ENCODE results near the gene LBP. TPM values are rescaled to one million over a fixed set of nuclear protein-coding genes. Genes with fewer than 3 reads are reported as not detected.

Gene LBP
- total and polyA plus RNA-seq, 2 donors (not counting 1 experiment from before 2014, with no cell fraction given): not detected

DNA sequence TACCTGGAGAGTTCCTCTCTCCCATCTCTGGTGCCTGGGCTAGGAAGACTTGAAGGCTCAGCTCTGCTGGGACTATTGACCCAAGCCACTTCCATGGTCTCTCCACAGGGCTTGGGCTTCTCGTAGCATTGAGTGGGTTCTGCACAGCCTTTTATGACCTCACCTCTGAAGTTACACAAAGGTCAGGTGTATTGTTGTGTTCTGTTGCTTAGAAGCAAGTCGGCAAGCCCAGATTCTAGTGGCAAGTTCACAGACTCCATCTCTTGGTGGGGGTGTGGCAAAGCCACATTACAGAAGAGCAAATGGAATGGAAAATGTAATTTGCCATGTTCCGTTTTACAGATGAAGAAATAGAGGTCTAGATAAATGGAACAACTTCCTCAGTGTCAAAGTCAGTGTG, 28.9 kb upstream of the LBP start:
- Mint-ChIP-seq H3K27me3 (peaks cover 35% of the 10 kb centered on the region), H3K4me1 (no peaks in the 10 kb centered on the region), H3K27ac (no peak overlapping the region), H3K4me3 (no peak overlapping the region), H3K9me3 (ENCODE audit: insufficient read depth) (no peaks in the 10 kb centered on the region)
- Histone ChIP-seq H3K9ac (ENCODE audit: low read length) (no peak overlapping the region), H4K20me1 (ENCODE audit: control insufficient read depth, insufficient read depth, low read length, poor library complexity, severe bottlenecking) (no peaks in the 10 kb centered on the region), H3K4me3 (ENCODE audit: control extremely low read depth in 1 of 5, extremely low read depth in 1 of 5, insufficient read depth in 1 of 5, low read depth in 2 of 5, low read length in 4 of 5) (no peak overlapping the region), H3K27me3 (replicated peaks in 1 of 4; ENCODE audit: control extremely low read depth in 1 of 4, control insufficient read depth in 3 of 4, insufficient read depth in 4 of 4, low read length in 3 of 4) (peaks cover 0 to 9% (median 0%) of the 10 kb centered on the region in 4 experiments), H3K4me1 (ENCODE audit: control insufficient read depth in 2 of 2, insufficient read depth in 2 of 2, low read length in 2 of 2) (no peaks in the 10 kb centered on the region), H3K4me2 (replicated peaks; ENCODE audit: low read depth, low read length, poor library complexity, severe bottlenecking) (no peak overlapping the region), H3K9me3 (ENCODE audit: control extremely low read depth in 1 of 3, control insufficient read depth in 2 of 3, insufficient read depth in 1 of 3, low read length in 2 of 3) (peaks cover 0 to 4% (median 0%) of the 10 kb centered on the region in 3 donors), H3K27ac (ENCODE audit: low read length in 2 of 2) (no peak overlapping the region), H3K79me2 (ENCODE audit: control insufficient read depth, insufficient read depth, low read length) (no peaks in the 10 kb centered on the region), H2AFZ (ENCODE audit: insufficient read depth, low read depth, low read length, poor library complexity, severe bottlenecking) (no peak overlapping the region), H3K36me3 (replicated peaks in 1 of 2; ENCODE audit: control extremely low read depth in 1 of 2, control insufficient read depth in 1 of 2, extremely low read depth in 1 of 2, insufficient read depth in 2 of 2, low read length in 1 of 2) (no peaks in the 10 kb centered on the region)
- intact Hi-C loops (cut with micrococcal nuclease): no loop called here
- ChIA-PET CTCF (no interaction called here), POLR2A (no interaction called here)
- WGBS (ENCODE audit: insufficient coverage): 96% methylated on average over 2 of the region's 3 CpGs
- DNase-seq: no peak
- ATAC-seq (ENCODE audit: low read depth): no peak
- TF ChIP-seq CTCF (IDR thresholded peaks at IDR 0.05) (no peak), EZH2 (IDR thresholded peaks at IDR 0.05; ENCODE audit: borderline replicate concordance, insufficient read depth, low read depth, low read length, poor library complexity, severe bottlenecking) (no peak)

DNA sequence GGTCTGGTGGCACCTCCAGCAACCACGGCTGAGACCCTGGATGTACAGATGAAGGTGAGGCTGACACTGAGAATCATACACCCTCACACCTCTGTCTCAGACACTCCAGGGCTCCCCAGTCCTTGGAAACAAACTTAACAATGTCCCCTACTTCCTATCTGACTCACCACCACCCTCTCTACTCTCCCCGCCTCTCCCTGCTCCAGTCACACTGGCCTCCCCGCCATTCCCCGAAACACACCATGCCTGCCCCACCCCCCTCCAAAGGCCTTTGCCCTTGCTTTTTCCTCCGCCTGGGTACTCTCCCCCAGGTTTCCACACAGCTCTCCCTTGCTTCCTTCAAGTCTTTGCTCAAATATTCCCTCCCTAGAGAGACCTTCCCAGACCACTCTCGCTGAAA, 26.1 kb upstream of the LBP start:
- no peak for DNase-seq
- Histone ChIP-seq H3K4me3 (ENCODE audit: control extremely low read depth in 1 of 5, extremely low read depth in 1 of 5, insufficient read depth in 1 of 5, low read depth in 2 of 5, low read length in 4 of 5) (no peak overlapping the region), H3K79me2 (ENCODE audit: control insufficient read depth, insufficient read depth, low read length) (no peaks in the 10 kb centered on the region), H3K9ac (ENCODE audit: low read length) (no peak overlapping the region), H3K27ac (ENCODE audit: low read length in 2 of 2) (no peak overlapping the region), H3K4me1 (ENCODE audit: control insufficient read depth in 2 of 2, insufficient read depth in 2 of 2, low read length in 2 of 2) (no peaks in the 10 kb centered on the region), H3K4me2 (replicated peaks; ENCODE audit: low read depth, low read length, poor library complexity, severe bottlenecking) (no peak overlapping the region), H3K9me3 (ENCODE audit: control extremely low read depth in 1 of 3, control insufficient read depth in 2 of 3, insufficient read depth in 1 of 3, low read length in 2 of 3) (no peaks in the 10 kb centered on the region), H2AFZ (ENCODE audit: insufficient read depth, low read depth, low read length, poor library complexity, severe bottlenecking) (no peak overlapping the region), H4K20me1 (ENCODE audit: control insufficient read depth, insufficient read depth, low read length, poor library complexity, severe bottlenecking) (no peaks in the 10 kb centered on the region), H3K27me3 (replicated peaks in 1 of 4; ENCODE audit: control extremely low read depth in 1 of 4, control insufficient read depth in 3 of 4, insufficient read depth in 4 of 4, low read length in 3 of 4) (peaks cover 0 to 9% (median 0%) of the 10 kb centered on the region in 4 experiments), H3K36me3 (replicated peaks in 1 of 2; ENCODE audit: control extremely low read depth in 1 of 2, control insufficient read depth in 1 of 2, extremely low read depth in 1 of 2, insufficient read depth in 2 of 2, low read length in 1 of 2) (no peaks in the 10 kb centered on the region)
- no peak for TF ChIP-seq EZH2 (IDR thresholded peaks at IDR 0.05; ENCODE audit: borderline replicate concordance, insufficient read depth, low read depth, low read length, poor library complexity, severe bottlenecking)
- no peak for TF ChIP-seq CTCF (IDR thresholded peaks at IDR 0.05)
- 58% methylated on average over 6 of the region's 6 CpGs for WGBS (ENCODE audit: insufficient coverage)
- POLR2A ChIA-PET: no interaction called here
- Mint-ChIP-seq H3K4me3 (no peak overlapping the region), H3K27ac (no peak overlapping the region), H3K27me3 (peaks cover 33% of the 10 kb centered on the region), H3K4me1 (no peaks in the 10 kb centered on the region), H3K9me3 (ENCODE audit: insufficient read depth) (no peaks in the 10 kb centered on the region)
- no peak for ATAC-seq (ENCODE audit: low read depth)
- intact Hi-C loops (cut with micrococcal nuclease): no loop called here
- CTCF ChIA-PET: interaction anchor here (0.6 to 1.0 kb wide), 2 partner anchors 262 to 290 kb away, joined by 3 read pairs; no protein-coding TSS in a partner anchor

All from B cell (primary cell).